Calu3 (cell line): ENCODE results near the gene MMP25. TPM values are rescaled to one million over a fixed set of nuclear protein-coding genes. Genes with fewer than 3 reads are reported as not detected.
"Not testable (repeated sequence)": the region's sequence is repeated elsewhere in the genome, so short reads cannot be mapped to it uniquely, and the experiment has no call there.

ENCODE experiments used
- BruUV-seq: library from RNA; stranded (reverse); fragments of 400-500 nt; replicated peaks from 2 replicates; lab custom pipeline; 2021; lab: Mats Ljungman, UMichigan
- CTCF ChIA-PET: fragments of 300-600 bp; sonication (Branson Sonifier 250); formaldehyde crosslinking; loops from one replicate; lab custom pipeline; 2022; ENCODE audit warnings: antibody characterized with exemption; lab: Charles Lee
- DNase-seq: peaks from one replicate; pipeline ENCODE4 v3.0.0; 2022
- H3K27ac Mint-ChIP-seq: one replicate; pipeline ENCODE4 v1.8.0; 2022; ENCODE audit warnings: mixed read lengths; ENCODE audit not compliant: unreplicated experiment
- H3K27me3 Mint-ChIP-seq: one replicate; pipeline ENCODE4 v1.8.0; 2022; ENCODE audit warnings: mixed read lengths; ENCODE audit not compliant: unreplicated experiment
- H3K36me3 Mint-ChIP-seq: one replicate; pipeline ENCODE4 v1.8.0; 2022; ENCODE audit warnings: mild to moderate bottlenecking, moderate library complexity, mixed read lengths; ENCODE audit not compliant: insufficient read depth, unreplicated experiment
- H3K4me1 Mint-ChIP-seq: one replicate; pipeline ENCODE4 v1.8.0; 2022; ENCODE audit warnings: mild to moderate bottlenecking, low read depth, mixed read lengths; ENCODE audit not compliant: unreplicated experiment
- H3K4me3 Mint-ChIP-seq: one replicate; pipeline ENCODE4 v1.8.0; 2022; ENCODE audit warnings: mild to moderate bottlenecking, low read depth, moderate library complexity, mixed read lengths; ENCODE audit not compliant: unreplicated experiment
- H3K9me3 Mint-ChIP-seq: one replicate; pipeline ENCODE4 v1.8.0; 2022; ENCODE audit warnings: low read depth, mixed read lengths; ENCODE audit not compliant: unreplicated experiment
- intact Hi-C: fragments of 100-400 bp; cut with micrococcal nuclease; formaldehyde crosslinking; loops from one replicate; pipeline ENCODE4 v1.10.0; 2022; ENCODE audit not compliant: unreplicated experiment
- total RNA-seq: library from RNA; stranded (reverse); gene quantifications from 2 replicates; pipeline ENCODE4 v1.2.3, GENCODE V29; 2022
- TF ChIP-seq, protein P1 (sequence below): fragments of 200-600 bp; IDR thresholded peaks from one replicate; pipeline ENCODE4 v1.8.0; 2022; ENCODE audit warnings: antibody characterized with exemption; ENCODE audit not compliant: unreplicated experiment

MMP25 gene
- total RNA-seq, 1 experiment from 2014 or later = 0.31 TPM

GRCh38 chr16:3050487-3050886 is 4.1 kb downstream of the MMP25 start:
- Mint-ChIP-seq H3K4me3 (no peak overlapping the region), H3K4me1 (no peaks in the 10 kb centered on the region), H3K36me3 (peaks cover 27% of the 10 kb centered on the region), H3K27me3 (peaks cover 57% of the 10 kb centered on the region), H3K27ac (no peak overlapping the region), H3K9me3 (no peaks in the 10 kb centered on the region)
- intact Hi-C loops = no loop called here
- DNase-seq = no peak
- TF ChIP-seq, protein P1, sequence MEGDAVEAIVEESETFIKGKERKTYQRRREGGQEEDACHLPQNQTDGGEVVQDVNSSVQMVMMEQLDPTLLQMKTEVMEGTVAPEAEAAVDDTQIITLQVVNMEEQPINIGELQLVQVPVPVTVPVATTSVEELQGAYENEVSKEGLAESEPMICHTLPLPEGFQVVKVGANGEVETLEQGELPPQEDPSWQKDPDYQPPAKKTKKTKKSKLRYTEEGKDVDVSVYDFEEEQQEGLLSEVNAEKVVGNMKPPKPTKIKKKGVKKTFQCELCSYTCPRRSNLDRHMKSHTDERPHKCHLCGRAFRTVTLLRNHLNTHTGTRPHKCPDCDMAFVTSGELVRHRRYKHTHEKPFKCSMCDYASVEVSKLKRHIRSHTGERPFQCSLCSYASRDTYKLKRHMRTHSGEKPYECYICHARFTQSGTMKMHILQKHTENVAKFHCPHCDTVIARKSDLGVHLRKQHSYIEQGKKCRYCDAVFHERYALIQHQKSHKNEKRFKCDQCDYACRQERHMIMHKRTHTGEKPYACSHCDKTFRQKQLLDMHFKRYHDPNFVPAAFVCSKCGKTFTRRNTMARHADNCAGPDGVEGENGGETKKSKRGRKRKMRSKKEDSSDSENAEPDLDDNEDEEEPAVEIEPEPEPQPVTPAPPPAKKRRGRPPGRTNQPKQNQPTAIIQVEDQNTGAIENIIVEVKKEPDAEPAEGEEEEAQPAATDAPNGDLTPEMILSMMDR = no peak
- CTCF ChIA-PET = interaction anchor here (1.5 kb wide), 1 partner anchor 8 kb away, joined by 3 read pairs; no protein-coding TSS in a partner anchor
- no TSS peak for BruUV-seq

DNA sequence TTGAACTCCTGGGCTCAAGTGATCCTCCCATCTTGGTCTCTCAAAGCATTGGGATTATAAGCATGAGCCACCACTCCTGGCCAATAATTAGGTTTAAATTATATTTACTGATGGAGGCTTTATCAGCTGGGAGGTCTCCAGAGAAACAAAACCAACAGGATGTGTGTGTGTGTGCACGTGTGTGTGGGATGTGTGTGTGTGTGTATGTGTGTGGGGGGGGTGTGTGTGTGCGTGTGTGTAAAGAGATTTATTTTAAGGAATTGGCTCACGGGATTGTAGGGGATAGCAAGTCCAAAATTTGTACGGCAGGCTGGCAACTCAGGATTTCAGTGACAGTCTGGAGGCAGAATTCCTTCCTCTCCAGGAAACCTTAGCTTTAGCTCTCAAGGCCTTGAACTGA is 4.6 kb downstream of the MMP25 start:
- Mint-ChIP-seq H3K27ac (no peak overlapping the region), H3K4me1 (no peaks in the 10 kb centered on the region), H3K9me3 (no peaks in the 10 kb centered on the region), H3K27me3 (peaks cover 55% of the 10 kb centered on the region), H3K4me3 (no peak overlapping the region), H3K36me3 (peaks cover 27% of the 10 kb centered on the region)
- CTCF ChIA-PET = no interaction called here
- no peak for DNase-seq
- intact Hi-C loops = no loop called here
- TF ChIP-seq, protein P1 = no peak
- no TSS peak for BruUV-seq

DNA sequence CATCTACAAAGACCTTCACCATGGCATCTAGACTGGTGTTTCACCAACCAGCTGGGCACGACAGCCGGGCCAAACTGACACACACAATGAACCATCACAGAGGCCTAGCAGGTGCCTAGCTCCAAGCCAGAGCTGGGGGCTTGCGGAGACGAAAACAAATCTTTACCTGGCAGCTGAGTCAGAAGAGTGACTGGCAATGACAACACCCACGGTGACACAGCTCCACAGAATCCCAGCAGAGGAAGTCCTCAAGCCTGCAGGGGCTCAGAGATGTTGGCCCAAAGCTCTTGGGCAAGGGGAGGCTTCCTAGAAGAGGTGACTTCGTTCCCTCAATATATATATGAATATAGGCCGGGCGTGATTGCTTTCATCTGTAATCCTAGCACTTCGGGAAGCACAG is 5.1 kb downstream of the MMP25 start:
- intact Hi-C loops = no loop called here
- Mint-ChIP-seq H3K36me3 (peaks cover 27% of the 10 kb centered on the region), H3K4me3 (no peak overlapping the region), H3K27ac (no peak overlapping the region), H3K9me3 (no peaks in the 10 kb centered on the region), H3K27me3 (peaks cover 54% of the 10 kb centered on the region), H3K4me1 (no peaks in the 10 kb centered on the region)
- no peak for DNase-seq
- CTCF ChIA-PET = interaction anchor here (0.6 kb wide), 1 partner anchor 820 kb away, joined by 3 read pairs; no protein-coding TSS in a partner anchor
- TF ChIP-seq, protein P1 = no peak
- no TSS peak for BruUV-seq

DNA sequence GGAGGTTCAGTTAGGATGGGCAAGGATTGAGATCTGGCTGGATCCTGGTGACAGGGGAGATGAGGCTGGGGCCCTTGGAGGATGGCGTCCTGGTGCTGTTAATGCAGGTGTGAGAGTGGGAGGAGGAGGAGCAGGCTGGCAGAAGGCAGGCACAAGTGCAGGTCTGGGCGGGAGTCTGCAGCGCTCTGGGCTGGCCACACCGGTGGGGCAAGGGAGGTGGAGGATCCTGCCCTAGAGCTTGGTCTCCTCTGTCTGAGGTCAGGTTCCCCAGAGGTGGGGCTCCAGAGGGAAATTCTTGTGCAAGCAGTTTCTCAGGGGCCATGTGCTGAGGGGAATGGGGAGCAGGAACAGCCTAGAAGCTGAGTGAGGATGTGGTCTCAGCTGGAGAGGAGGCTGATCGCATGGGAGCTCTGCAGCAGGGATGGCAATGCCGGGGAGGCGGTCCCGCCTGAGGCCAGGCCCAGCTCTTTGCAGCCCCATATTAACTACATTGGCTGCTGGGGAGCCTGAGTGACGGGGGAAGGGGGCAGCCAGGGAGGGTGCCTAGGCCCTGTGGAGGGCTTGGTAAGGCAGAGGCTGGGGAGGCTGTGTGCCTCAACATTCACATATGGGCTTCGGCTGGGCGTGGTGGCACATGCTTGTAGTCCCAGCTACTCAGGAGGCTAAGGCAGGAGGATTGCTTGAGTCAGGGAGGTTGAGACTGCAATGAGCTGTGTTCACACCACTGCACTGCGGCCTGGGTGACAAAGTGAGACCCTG is 6.4 kb downstream of the MMP25 start:
- peaks cover 41% of the 10 kb centered on the region for H3K27me3 Mint-ChIP-seq
- H3K36me3 Mint-ChIP-seq = peaks cover 21% of the 10 kb centered on the region
- H3K4me3 Mint-ChIP-seq, H3K4me1 Mint-ChIP-seq, BruUV-seq, CTCF ChIA-PET, DNase-seq, H3K9me3 Mint-ChIP-seq, intact Hi-C loops: not testable (repeated sequence)
- H3K27ac Mint-ChIP-seq = peak overlapping the region; percentile 53

DNA sequence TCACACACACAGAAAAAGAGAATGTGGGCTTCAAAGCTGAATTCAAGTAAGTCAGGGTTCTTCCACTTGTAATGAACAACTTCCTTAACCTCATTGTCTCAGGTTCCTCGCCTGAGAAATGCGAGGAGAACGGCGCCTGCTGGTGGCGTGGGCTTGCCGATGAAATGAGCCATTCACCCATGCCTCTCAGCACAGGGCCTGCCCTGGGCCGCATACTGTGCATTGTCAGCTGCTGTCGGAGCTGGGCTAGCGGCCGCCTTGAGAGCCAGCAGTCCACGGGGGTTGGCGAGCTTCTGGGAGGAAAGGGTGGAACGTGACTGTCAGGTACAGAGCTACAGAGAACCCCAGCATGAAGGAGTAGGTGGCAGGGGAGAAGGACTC is 7.0 kb downstream of the MMP25 start:
- H3K4me1 Mint-ChIP-seq, DNase-seq, H3K27ac Mint-ChIP-seq, H3K9me3 Mint-ChIP-seq, CTCF ChIA-PET, H3K4me3 Mint-ChIP-seq, intact Hi-C loops: not testable (repeated sequence)
- Mint-ChIP-seq H3K36me3 (peaks cover 23% of the 10 kb centered on the region), H3K27me3 (peaks cover 35% of the 10 kb centered on the region)
- TSS peak; percentile 2 for BruUV-seq
